CD4-positive, alpha-beta T cell treated with Interleukin-21 for 1 hour (primary cell): ENCODE measurements around the gene RMI1.
"Not testable (repeated sequence)": the region's sequence is repeated elsewhere in the genome, so short reads cannot be mapped to it uniquely, and the experiment has no call there.

Source experiments
- DNase-seq: peaks from one replicate; pipeline ENCODE4 v3.0.0-alpha.2; 2020

Gene RMI1

DNA sequence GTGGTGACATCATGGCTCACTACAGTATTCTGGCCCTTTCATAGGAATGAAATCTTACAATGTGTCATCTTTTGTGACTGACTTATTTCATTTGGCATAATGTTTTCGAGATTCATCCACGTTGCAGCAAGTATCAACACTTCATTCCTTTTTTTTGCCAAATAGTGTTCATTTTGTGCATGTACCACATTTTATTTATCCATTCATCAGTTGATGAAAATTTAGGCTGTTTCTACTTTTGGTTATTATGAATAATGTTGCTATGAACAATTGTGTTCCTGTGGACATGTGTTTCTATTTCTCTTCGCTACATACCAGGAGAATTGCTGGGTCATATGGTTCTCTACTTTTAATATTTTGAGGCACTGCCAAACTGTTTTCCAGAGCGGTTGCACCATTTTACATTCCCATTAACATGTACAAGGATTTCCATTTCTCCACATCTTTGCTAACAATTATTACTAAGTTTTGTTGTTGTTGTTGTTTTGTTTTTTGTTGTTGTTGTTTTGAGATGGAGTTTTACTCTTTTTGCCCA, 43.5 kb downstream of the RMI1 start:
- DNase-seq: no peak

GRCh38 chr9:84027201-84027600, 46.6 kb downstream of the RMI1 start:
- DNase-seq: no peak

- DNase-seq: no peak
These were observed 50.9 kb downstream of the RMI1 start for GRCh38 chr9:84031534-84031933.

DNA sequence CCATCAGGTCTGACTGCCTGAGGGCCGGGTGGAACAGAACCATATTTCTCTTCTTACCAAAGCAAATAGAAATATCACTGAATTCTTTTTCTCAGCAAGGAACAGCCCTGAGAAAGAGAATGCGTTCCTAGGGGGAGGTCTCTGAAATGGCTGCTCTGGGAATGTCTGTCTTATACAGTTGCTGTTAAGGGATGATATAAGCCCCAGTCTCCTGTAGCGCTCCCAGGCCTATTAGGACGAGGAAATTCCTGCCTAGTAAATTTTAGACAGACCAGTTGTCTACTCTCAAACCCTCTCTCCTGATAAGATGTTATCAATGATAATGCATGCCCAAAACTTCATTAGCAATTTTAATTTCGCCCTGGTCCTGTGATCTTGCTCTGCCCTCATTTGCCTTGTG, 61.3 kb downstream of the RMI1 start:
- not testable (repeated sequence) for DNase-seq

DNA sequence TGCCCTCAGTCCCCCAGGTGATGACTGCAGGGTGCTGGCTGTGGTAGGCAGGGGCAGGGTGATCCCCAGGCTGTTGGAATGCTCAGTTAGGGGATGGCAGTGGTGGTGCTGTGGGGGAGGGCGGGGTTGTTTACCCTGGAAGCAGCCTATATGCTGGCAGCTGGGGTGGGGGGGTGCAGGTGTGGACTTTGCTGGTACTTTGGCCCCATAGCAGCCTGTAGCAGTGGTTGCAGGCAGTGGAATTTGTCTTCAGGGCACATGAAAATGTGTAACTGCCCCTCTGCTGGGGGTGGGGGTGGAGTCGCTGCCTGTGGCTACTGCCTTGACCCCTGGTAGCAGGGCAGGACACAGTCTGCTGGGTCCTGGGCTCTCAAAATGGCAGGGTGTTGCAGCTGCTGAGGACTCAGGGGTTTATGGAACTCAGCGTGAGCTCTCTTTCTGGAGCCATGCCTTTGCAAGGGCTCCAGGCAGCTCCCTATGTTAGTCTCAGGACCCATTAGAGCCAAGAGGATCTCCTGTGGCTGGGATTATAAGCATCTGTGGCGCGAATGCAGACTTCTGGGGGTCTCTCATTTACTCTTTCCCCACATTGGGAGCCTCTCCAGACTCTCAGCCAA, 65.0 kb downstream of the RMI1 start:
- no peak for DNase-seq
